IMR-90 (cell line): ENCODE measurements around the gene FCSK. TPM values are rescaled to one million over a fixed set of nuclear protein-coding genes. Genes with fewer than 3 reads are reported as not detected.

Experiments used
- ATAC-seq: fragments of 200-7000 bp; cut with Tn5 transposase; 2 replicates; pipeline ENCODE4 v1.9.1; 2020; ENCODE audit warnings: low read depth, mild to moderate bottlenecking, moderate library complexity
- BruUV-seq: library from RNA; stranded (reverse); fragments of 400-500 nt; replicated peaks from 2 replicates; lab custom pipeline; 2021; lab: Mats Ljungman, UMichigan
- CTCF ChIA-PET: fragments of 300-600 bp; formaldehyde crosslinking; extraction: SDS; loops from one replicate; lab custom pipeline; 2021; ENCODE audit warnings: antibody characterized with exemption; lab: Yijun Ruan, JAX
- POLR2A ChIA-PET: fragments of 300-600 bp; sonication (Branson Sonifier 250); formaldehyde crosslinking; loops from one replicate; lab custom pipeline; 2022; ENCODE audit warnings: antibody characterized with exemption; ENCODE audit not compliant: unreplicated experiment; lab: Charles Lee
- DNase-seq: peaks from one replicate; pipeline ENCODE4 v3.0.0; 2013
- H2AFZ ChIP-seq: replicated peaks from 2 replicates; pipeline ENCODE3; 2013; ENCODE audit warnings: low read length, mild to moderate bottlenecking; ENCODE audit not compliant: poor library complexity
- H2AK5ac ChIP-seq: 2 replicates; pipeline ENCODE4 v1.6.1; 2013; ENCODE audit warnings: low read depth, low read length, inconsistent platforms
- H2AK9ac ChIP-seq: replicated peaks from 2 replicates; pipeline ENCODE3; 2013; ENCODE audit warnings: mild to moderate bottlenecking, low read depth, low read length, moderate library complexity; ENCODE audit not compliant: poor library complexity
- H2BK120ac ChIP-seq: 2 replicates; pipeline ENCODE4 v1.6.1; 2013; ENCODE audit warnings: low read depth, low read length, inconsistent platforms
- H2BK15ac ChIP-seq: 3 replicates; pipeline ENCODE4 v1.6.1; 2013; ENCODE audit warnings: low read depth, low read length, inconsistent platforms
- H2BK20ac ChIP-seq: 2 replicates; pipeline ENCODE4 v1.6.1; 2013; ENCODE audit warnings: low read depth, mild to moderate bottlenecking, inconsistent platforms, low read length, moderate library complexity
- H2BK5ac ChIP-seq: 2 replicates; pipeline ENCODE4 v1.6.1; 2013; ENCODE audit warnings: mild to moderate bottlenecking, low read depth, low read length, inconsistent platforms; ENCODE audit not compliant: poor library complexity, severe bottlenecking
- H3K14ac ChIP-seq: replicated peaks from 2 replicates; pipeline ENCODE4 v1.6.1; 2013; ENCODE audit warnings: low read depth, low read length, inconsistent platforms
- H3K18ac ChIP-seq: 2 replicates; pipeline ENCODE4 v1.6.1; 2013; ENCODE audit warnings: low read depth, low read length, control low read depth
- H3K23ac ChIP-seq: 2 replicates; pipeline ENCODE4 v1.6.1; 2013; ENCODE audit warnings: low read depth, low read length, inconsistent platforms
- H3K27ac ChIP-seq: 2 replicates; pipeline ENCODE4 v1.5.1; 2013; ENCODE audit warnings: mild to moderate bottlenecking, control low read depth, low read length; ENCODE audit not compliant: insufficient read depth
- H3K27me3 ChIP-seq: 2 replicates; pipeline ENCODE4 v1.6.1; 2013; ENCODE audit warnings: low read length; ENCODE audit not compliant: control insufficient read depth, insufficient read depth
- H3K36me3 ChIP-seq: 2 replicates; pipeline ENCODE4 v1.6.1; 2013; ENCODE audit warnings: low read length, mixed read lengths; ENCODE audit not compliant: control insufficient read depth, insufficient read depth
- H3K4ac ChIP-seq: 2 replicates; pipeline ENCODE4 v1.6.1; 2013; ENCODE audit warnings: low read depth, low read length, inconsistent platforms
- H3K4me1 ChIP-seq: 2 replicates; pipeline ENCODE4 v1.6.1; 2013; ENCODE audit warnings: low read length, mixed read lengths; ENCODE audit not compliant: control insufficient read depth, insufficient read depth
- H3K4me2 ChIP-seq: 2 replicates; pipeline ENCODE4 v1.6.1; 2013; ENCODE audit warnings: low read depth, mild to moderate bottlenecking, control low read depth, low read length, moderate library complexity
- H3K4me3 ChIP-seq: 2 replicates; pipeline ENCODE4 v1.5.1; 2013; ENCODE audit warnings: low read depth, mild to moderate bottlenecking, control low read depth, low read length, moderate library complexity; ENCODE audit not compliant: insufficient read depth
- H3K56ac ChIP-seq: 2 replicates; pipeline ENCODE4 v1.6.1; 2013; ENCODE audit warnings: low read length, inconsistent platforms; ENCODE audit not compliant: insufficient read depth; ENCODE audit errors: extremely low read depth
- H3K79me1 ChIP-seq, 2 experiments: 2 replicates each; pipeline ENCODE4 v1.6.1; 2013; ENCODE audit warnings: low read length in 2 of 2, inconsistent platforms in 1 of 2, low read depth in 1 of 2
- H3K9ac ChIP-seq: 2 replicates; pipeline ENCODE4 v1.6.1; 2013; ENCODE audit warnings: low read depth, low read length, control low read depth
- H3K9me1 ChIP-seq: 2 replicates; pipeline ENCODE4 v1.6.1; 2013; ENCODE audit warnings: low read length, inconsistent platforms; ENCODE audit not compliant: insufficient read depth
- H3K9me3 ChIP-seq: 2 replicates; pipeline ENCODE4 v1.6.1; 2013; ENCODE audit warnings: low read length; ENCODE audit not compliant: control insufficient read depth, insufficient read depth
- H4K20me1 ChIP-seq: 2 replicates; pipeline ENCODE4 v1.6.1; 2013; ENCODE audit warnings: low read length, inconsistent platforms; ENCODE audit not compliant: insufficient read depth
- H4K5ac ChIP-seq: 2 replicates; pipeline ENCODE4 v1.6.1; 2013; ENCODE audit warnings: mild to moderate bottlenecking, low read depth, low read length, control low read depth
- H4K8ac ChIP-seq, 2 experiments: 2 replicates each; pipeline ENCODE4 v1.6.1; 2013; ENCODE audit warnings: low read depth in 2 of 2, low read length in 2 of 2, control low read depth in 1 of 2, inconsistent platforms in 1 of 2
- H4K91ac ChIP-seq: 2 replicates; pipeline ENCODE4 v1.6.1; 2013; ENCODE audit warnings: low read depth, low read length, inconsistent platforms; ENCODE audit not compliant: insufficient read depth
- BHLHE40 ChIP-seq: fragments of 150-350 bp; IDR thresholded peaks from 2 replicates; pipeline ENCODE4 v1.6.1; 2016; ENCODE audit warnings: mild to moderate bottlenecking, low read depth, low read length
- CEBPB ChIP-seq: IDR thresholded peaks from 2 replicates; pipeline ENCODE4 v1.6.1; 2012; ENCODE audit warnings: low read depth, low read length, improper control_type of control experiment
- CHD1 ChIP-seq: IDR thresholded peaks from 2 replicates; pipeline ENCODE4 v1.6.1; 2012; ENCODE audit warnings: low read depth, low read length, improper control_type of control experiment
- CTCF ChIP-seq: conservative IDR thresholded peaks from 2 replicates; pipeline ENCODE4 v1.5.1; 2012; ENCODE audit warnings: mild to moderate bottlenecking, low read depth, low read length, improper control_type of control experiment
- FOS ChIP-seq: fragments of 150-350 bp; IDR thresholded peaks from 2 replicates; pipeline ENCODE4 v1.6.1; 2016; ENCODE audit warnings: low read depth, low read length
- MAFK ChIP-seq: IDR thresholded peaks from 2 replicates; pipeline ENCODE4 v1.6.1; 2012; ENCODE audit warnings: low read depth, low read length, improper control_type of control experiment
- MAZ ChIP-seq: IDR thresholded peaks from 2 replicates; pipeline ENCODE4 v1.6.1; 2012; ENCODE audit warnings: low read depth, mild to moderate bottlenecking, low read length, improper control_type of control experiment, moderate library complexity, borderline replicate concordance
- MXI1 ChIP-seq: IDR thresholded peaks from 2 replicates; pipeline ENCODE4 v1.6.1; 2012; ENCODE audit warnings: low read depth, mild to moderate bottlenecking, low read length, moderate library complexity, borderline replicate concordance
- NFE2L2 ChIP-seq: fragments of 150-350 bp; IDR thresholded peaks from 2 replicates; pipeline ENCODE4 v1.6.1; 2016; ENCODE audit warnings: low read depth, mild to moderate bottlenecking, low read length
- POLR2A ChIP-seq: IDR thresholded peaks from 2 replicates; pipeline ENCODE4 v1.6.1; 2012; ENCODE audit warnings: mild to moderate bottlenecking, low read depth, low read length
- RAD21 ChIP-seq: IDR thresholded peaks from 2 replicates; pipeline ENCODE4 v1.6.1; 2012; ENCODE audit warnings: low read length, improper control_type of control experiment
- RCOR1 ChIP-seq: IDR thresholded peaks from 2 replicates; pipeline ENCODE4 v1.6.1; 2012; ENCODE audit warnings: mild to moderate bottlenecking, low read length, improper control_type of control experiment; ENCODE audit not compliant: insufficient replicate concordance
- RFX5 ChIP-seq: IDR thresholded peaks from 2 replicates; pipeline ENCODE4 v1.8.0; 2012; ENCODE audit warnings: low read depth, mild to moderate bottlenecking, low read length, moderate library complexity
- SMC3 ChIP-seq: fragments of 150-350 bp; IDR thresholded peaks from 2 replicates; pipeline ENCODE4 v1.6.1; 2016; ENCODE audit warnings: low read depth, mild to moderate bottlenecking, antibody characterized with exemption, low read length, moderate library complexity
- WGBS, 2 experiments: methylation state at CpG; one replicate each; pipeline versions ENCODE4 v1.1.5 to v1.1.7; 2013; ENCODE audit warnings: missing lambda C conversion rate in 2 of 2; ENCODE audit not compliant: insufficient read length in 1 of 2; ENCODE audit errors: extremely low coverage in 2 of 2; 5-methylcytosine and 5-hydroxymethylcytosine counted together
- dilution Hi-C: fragments of 300-500 bp; cut with HindIII; formaldehyde crosslinking; loops from one replicate; pipeline ENCODE4 v1.14.3; 2018; ENCODE audit warnings: low sequenced_read_pairs; ENCODE audit not compliant: unreplicated experiment
- in situ Hi-C: fragments of 300-500 bp; cut with MboI; formaldehyde crosslinking; loops from 3 replicates; pipeline ENCODE4 v1.14.3; 2019; ENCODE audit warnings: low sequenced_read_pairs, inconsistent platforms, mixed read lengths
- intact Hi-C: fragments of 100-400 bp; cut with micrococcal nuclease; formaldehyde crosslinking; loops from 2 replicates; pipeline ENCODE4 v1.10.0; 2022
- polyA plus RNA-seq, 3 experiments: library from polyadenylated mRNA; depleted of rRNA; stranded (reverse); fragments of >200 nt; gene quantifications; 2 replicates each; pipeline ENCODE4 v1.2.3, GENCODE V29; 2012; ENCODE audit warnings: low replicate concordance in 1 of 3
- total RNA-seq: library from RNA; depleted of rRNA; stranded (reverse); fragments of >200 nt; gene quantifications from 2 replicates; pipeline ENCODE4 v1.2.3, GENCODE V29; 2012
- TF ChIP-seq, protein P1 (sequence below): fragments of 150-350 bp; IDR thresholded peaks from 2 replicates; pipeline ENCODE4 v1.6.1; 2017; ENCODE audit warnings: mild to moderate bottlenecking, antibody characterized with exemption, low read length, low read depth
- TF ChIP-seq, protein P2 (sequence below): fragments of 150-350 bp; IDR thresholded peaks from 2 replicates; pipeline ENCODE4 v1.6.1; 2016; ENCODE audit warnings: low read depth, mild to moderate bottlenecking, low read length, moderate library complexity, borderline replicate concordance

The FCSK gene
- total and polyA plus RNA-seq, 2 of the 4 experiments (the other 2 are of a cell fraction) = 6.1 to 7.2 TPM

GRCh38 chr16:70494202-70494770 lies 39.9 kb downstream of the FCSK start:
- ATAC-seq (no peak), DNase-seq (no peak)
- no TSS peak for BruUV-seq
- Histone ChIP-seq H3K4ac (no peak overlapping the region), H3K9ac (no peak overlapping the region), H4K91ac (no peak overlapping the region), H2BK15ac (no peak overlapping the region), H3K14ac (no peak overlapping the region), H2BK20ac (no peak overlapping the region), H3K9me1 (peaks cover 15% of the 10 kb centered on the region), H3K4me1 (peaks cover 3% of the 10 kb centered on the region), H2AK9ac (no peak overlapping the region), H4K20me1 (no peaks in the 10 kb centered on the region), H3K18ac (no peak overlapping the region), H2BK120ac (no peak overlapping the region), H3K36me3 (peaks cover 45% of the 10 kb centered on the region), H3K79me1 (no peaks in the 10 kb centered on the region), H3K4me3 (no peak overlapping the region), H2AK5ac (no peak overlapping the region), H3K27ac (no peak overlapping the region), H3K56ac (no peak overlapping the region), H3K23ac (no peak overlapping the region), H3K4me2 (no peak overlapping the region), H3K27me3 (no peaks in the 10 kb centered on the region), H3K9me3 (no peaks in the 10 kb centered on the region), H4K5ac (no peak overlapping the region), H4K8ac (no peak overlapping the region), H2AFZ (no peak overlapping the region), H2BK5ac (no peak overlapping the region)
- dilution Hi-C loops (no loop called here), in situ Hi-C loops (no loop called here), intact Hi-C loops (no loop called here)
- ChIA-PET POLR2A (no interaction called here), CTCF (no interaction called here)
- TF ChIP-seq RFX5 (no peak), SMC3 (no peak), MXI1 (no peak), MAZ (no peak), POLR2A (no peak), CHD1 (no peak), RCOR1 (no peak), FOS (no peak), NFE2L2 (no peak), CEBPB (no peak), CTCF (no peak), MAFK (no peak), BHLHE40 (no peak), RAD21 (no peak)
- TF ChIP-seq, protein P1, sequence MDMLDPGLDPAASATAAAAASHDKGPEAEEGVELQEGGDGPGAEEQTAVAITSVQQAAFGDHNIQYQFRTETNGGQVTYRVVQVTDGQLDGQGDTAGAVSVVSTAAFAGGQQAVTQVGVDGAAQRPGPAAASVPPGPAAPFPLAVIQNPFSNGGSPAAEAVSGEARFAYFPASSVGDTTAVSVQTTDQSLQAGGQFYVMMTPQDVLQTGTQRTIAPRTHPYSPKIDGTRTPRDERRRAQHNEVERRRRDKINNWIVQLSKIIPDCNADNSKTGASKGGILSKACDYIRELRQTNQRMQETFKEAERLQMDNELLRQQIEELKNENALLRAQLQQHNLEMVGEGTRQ = no peak
- TF ChIP-seq, protein P2, sequence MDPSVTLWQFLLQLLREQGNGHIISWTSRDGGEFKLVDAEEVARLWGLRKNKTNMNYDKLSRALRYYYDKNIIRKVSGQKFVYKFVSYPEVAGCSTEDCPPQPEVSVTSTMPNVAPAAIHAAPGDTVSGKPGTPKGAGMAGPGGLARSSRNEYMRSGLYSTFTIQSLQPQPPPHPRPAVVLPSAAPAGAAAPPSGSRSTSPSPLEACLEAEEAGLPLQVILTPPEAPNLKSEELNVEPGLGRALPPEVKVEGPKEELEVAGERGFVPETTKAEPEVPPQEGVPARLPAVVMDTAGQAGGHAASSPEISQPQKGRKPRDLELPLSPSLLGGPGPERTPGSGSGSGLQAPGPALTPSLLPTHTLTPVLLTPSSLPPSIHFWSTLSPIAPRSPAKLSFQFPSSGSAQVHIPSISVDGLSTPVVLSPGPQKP = no peak
- WGBS, 2 experiments = 75% methylated on average over 2 of the region's 5 CpGs; no CpG with 5 or more reads in 1 of the 2 experiments
